Neural cell (in vitro differentiated cells): ENCODE data around the gene VOPP1. TPM values are rescaled to one million over a fixed set of nuclear protein-coding genes. Genes with fewer than 3 reads are reported as not detected.

Experiments
- H2AFZ ChIP-seq: fragments of 200-600, 300-800 bp; sonication (generic), shearing (Covaris generic); 2 replicates; pipeline ENCODE4 v1.6.0; 2014; ENCODE audit warnings: low read depth, mild to moderate bottlenecking, antibody characterized with exemption, low read length, moderate library complexity
- H3F3A ChIP-seq: fragments of 200-600 bp; shearing (Covaris generic); 2 replicates; pipeline ENCODE4 v1.6.1; 2016; ENCODE audit warnings: mild to moderate bottlenecking, moderate library complexity, mixed read lengths, antibody characterized with exemption, low read length; ENCODE audit not compliant: insufficient read depth, poor library complexity, severe bottlenecking
- H3K27ac ChIP-seq: fragments of 200-600, 300-800 bp; sonication (generic), shearing (Covaris generic); 2 replicates; pipeline ENCODE4 v1.5.1; 2014; ENCODE audit warnings: mild to moderate bottlenecking, low read length, moderate library complexity
- H3K27me3 ChIP-seq: fragments of 300-800, 200-600 bp; sonication (generic), shearing (Covaris generic); 2 replicates; pipeline ENCODE4 v1.6.0; 2014; ENCODE audit warnings: mild to moderate bottlenecking, low read depth, low read length, moderate library complexity; ENCODE audit not compliant: insufficient read depth
- H3K36me3 ChIP-seq: fragments of 300-800, 200-600 bp; sonication (generic), shearing (Covaris generic); 2 replicates; pipeline ENCODE4 v1.5.1; 2014; ENCODE audit warnings: mild to moderate bottlenecking, antibody characterized with exemption, low read length, moderate library complexity; ENCODE audit not compliant: insufficient read depth
- H3K4me2 ChIP-seq: fragments of 300-800, 200-600 bp; sonication (generic), shearing (Covaris generic); 2 replicates; pipeline ENCODE4 v1.6.0; 2014; ENCODE audit warnings: mild to moderate bottlenecking, low read length
- H3K4me3 ChIP-seq: fragments of 300-800, 200-600 bp; sonication (generic), shearing (Covaris generic); 2 replicates; pipeline ENCODE4 v1.5.1; 2014; ENCODE audit warnings: mild to moderate bottlenecking, low read length, moderate library complexity
- H3K79me2 ChIP-seq: fragments of 200-600 bp; shearing (Covaris generic); replicated peaks from 2 replicates; pipeline ENCODE4 v1.6.0; 2014; ENCODE audit warnings: mild to moderate bottlenecking, low read length, moderate library complexity; ENCODE audit not compliant: insufficient read depth
- H3K9ac ChIP-seq: fragments of 300-800, 200-600 bp; sonication (generic), shearing (Covaris generic); 2 replicates; pipeline ENCODE4 v1.6.1; 2016; ENCODE audit warnings: mild to moderate bottlenecking, low read length, mixed read lengths
- H3K9me2 ChIP-seq: fragments of 200-600 bp; shearing (Covaris generic); 2 replicates; pipeline ENCODE4 v1.6.1; 2016; ENCODE audit warnings: mild to moderate bottlenecking, low read length, mixed read lengths; ENCODE audit not compliant: insufficient read depth
- H3K9me3 ChIP-seq: fragments of 200-600, 300-800 bp; sonication (generic), shearing (Covaris generic); 2 replicates; pipeline ENCODE4 v1.6.1; 2016; ENCODE audit warnings: mild to moderate bottlenecking, mixed run types, low read length, moderate library complexity, mixed read lengths
- H4K20me1 ChIP-seq: fragments of 200-600 bp; shearing (Covaris generic); 2 replicates; pipeline ENCODE4 v1.6.1; 2016; ENCODE audit warnings: mild to moderate bottlenecking, mixed run types; ENCODE audit not compliant: insufficient read depth
- EP300 ChIP-seq: fragments of 450-650 bp; conservative IDR thresholded peaks from 2 replicates; pipeline ENCODE4 v1.6.1; 2014; ENCODE audit warnings: antibody characterized with exemption, mild to moderate bottlenecking, moderate library complexity; ENCODE audit not compliant: poor library complexity, severe bottlenecking
- EZH2 ChIP-seq: fragments of 200-600, 300-800 bp; shearing (Covaris generic), sonication (generic); IDR thresholded peaks from 2 replicates; pipeline ENCODE4 v1.6.1; 2014; ENCODE audit warnings: antibody characterized with exemption, low read length, borderline replicate concordance, mild to moderate bottlenecking; ENCODE audit not compliant: insufficient read depth, poor library complexity, severe bottlenecking
- MXI1 ChIP-seq: fragments of 450-650 bp; conservative IDR thresholded peaks from 2 replicates; pipeline ENCODE4 v1.6.1; 2014; ENCODE audit warnings: antibody characterized with exemption, mild to moderate bottlenecking; ENCODE audit not compliant: poor library complexity, severe bottlenecking
- POLR2AphosphoS5 ChIP-seq: IDR thresholded peaks from 2 replicates; pipeline ENCODE4 v1.6.1; 2012
- RAD21 ChIP-seq: fragments of 450-650 bp; conservative IDR thresholded peaks from 2 replicates; pipeline ENCODE4 v1.6.1; 2014; ENCODE audit warnings: antibody characterized with exemption, mild to moderate bottlenecking, moderate library complexity
- SMC3 ChIP-seq: fragments of 450-650 bp; conservative IDR thresholded peaks from 2 replicates; pipeline ENCODE4 v1.6.1; 2014; ENCODE audit warnings: antibody characterized with exemption, mild to moderate bottlenecking, moderate library complexity; ENCODE audit not compliant: poor library complexity
- TAF1 ChIP-seq: IDR thresholded peaks from 2 replicates; pipeline ENCODE4 v1.6.1; 2012; ENCODE audit warnings: low read depth
- polyA plus RNA-seq: library from polyadenylated mRNA; depleted of rRNA; stranded (reverse); fragments of >200 nt; gene quantifications from 2 replicates; pipeline ENCODE4 v1.2.3, GENCODE V29; 2014
- TF ChIP-seq, protein P1 (sequence below): IDR thresholded peaks from 2 replicates; pipeline ENCODE4 v1.6.1; 2012; ENCODE audit warnings: borderline replicate concordance
- TF ChIP-seq, protein P2 (sequence below): fragments of 450-650 bp; IDR thresholded peaks from 2 replicates; pipeline ENCODE4 v1.5.1; 2014; ENCODE audit warnings: antibody characterized with exemption, mild to moderate bottlenecking, moderate library complexity; ENCODE audit not compliant: poor library complexity, severe bottlenecking

Gene VOPP1
- polyA plus RNA-seq, 1 donor from 2014 or later, result 85.8 TPM

DNA sequence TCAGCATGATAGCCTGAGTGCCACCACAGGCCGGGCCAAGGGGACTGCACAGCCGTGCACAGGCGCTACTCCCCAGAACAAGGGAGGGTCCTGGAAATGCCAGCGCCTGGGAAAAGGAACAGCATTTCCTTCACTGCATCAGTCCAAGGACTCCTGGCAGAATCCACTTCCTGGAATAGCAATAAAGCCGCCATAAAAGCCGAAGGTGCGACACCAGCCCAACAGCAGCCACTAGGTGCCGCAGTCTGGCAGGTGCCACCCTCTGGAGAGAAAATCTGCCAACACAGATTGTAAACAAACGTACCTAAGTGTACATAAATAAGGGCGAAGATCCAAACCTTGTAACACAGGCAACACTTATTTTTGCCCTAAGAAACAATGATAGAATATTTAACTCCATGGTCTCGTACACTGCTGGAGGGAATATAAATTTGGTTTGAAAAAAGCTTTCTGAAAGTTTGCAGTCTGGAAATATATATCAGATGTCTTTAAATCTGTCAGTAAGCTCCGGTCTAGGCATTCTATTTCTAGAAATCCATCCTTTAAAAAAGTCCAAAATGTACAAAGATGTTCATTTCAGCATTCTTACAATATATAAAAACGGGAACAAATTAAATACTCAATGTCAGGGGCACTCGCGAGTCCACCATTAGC lies 22.2 kb downstream of the VOPP1 start:
- Histone ChIP-seq H3K9me2 (no peaks in the 10 kb centered on the region), H3K79me2 (peaks cover 48% of the 10 kb centered on the region), H3K4me3 (no peak overlapping the region), H3K9ac (no peak overlapping the region), H3K27ac (no peak overlapping the region), H3F3A (no peaks in the 10 kb centered on the region), H4K20me1 (no peaks in the 10 kb centered on the region), H2AFZ (no peak overlapping the region), H3K9me3 (no peaks in the 10 kb centered on the region), H3K27me3 (no peaks in the 10 kb centered on the region), H3K4me2 (no peak overlapping the region), H3K36me3 (no peaks in the 10 kb centered on the region)
- TF ChIP-seq EP300 (no peak), MXI1 (no peak), TAF1 (no peak), SMC3 (no peak), POLR2AphosphoS5 (no peak), RAD21 (no peak), EZH2 (no peak)
- TF ChIP-seq, protein P1, sequence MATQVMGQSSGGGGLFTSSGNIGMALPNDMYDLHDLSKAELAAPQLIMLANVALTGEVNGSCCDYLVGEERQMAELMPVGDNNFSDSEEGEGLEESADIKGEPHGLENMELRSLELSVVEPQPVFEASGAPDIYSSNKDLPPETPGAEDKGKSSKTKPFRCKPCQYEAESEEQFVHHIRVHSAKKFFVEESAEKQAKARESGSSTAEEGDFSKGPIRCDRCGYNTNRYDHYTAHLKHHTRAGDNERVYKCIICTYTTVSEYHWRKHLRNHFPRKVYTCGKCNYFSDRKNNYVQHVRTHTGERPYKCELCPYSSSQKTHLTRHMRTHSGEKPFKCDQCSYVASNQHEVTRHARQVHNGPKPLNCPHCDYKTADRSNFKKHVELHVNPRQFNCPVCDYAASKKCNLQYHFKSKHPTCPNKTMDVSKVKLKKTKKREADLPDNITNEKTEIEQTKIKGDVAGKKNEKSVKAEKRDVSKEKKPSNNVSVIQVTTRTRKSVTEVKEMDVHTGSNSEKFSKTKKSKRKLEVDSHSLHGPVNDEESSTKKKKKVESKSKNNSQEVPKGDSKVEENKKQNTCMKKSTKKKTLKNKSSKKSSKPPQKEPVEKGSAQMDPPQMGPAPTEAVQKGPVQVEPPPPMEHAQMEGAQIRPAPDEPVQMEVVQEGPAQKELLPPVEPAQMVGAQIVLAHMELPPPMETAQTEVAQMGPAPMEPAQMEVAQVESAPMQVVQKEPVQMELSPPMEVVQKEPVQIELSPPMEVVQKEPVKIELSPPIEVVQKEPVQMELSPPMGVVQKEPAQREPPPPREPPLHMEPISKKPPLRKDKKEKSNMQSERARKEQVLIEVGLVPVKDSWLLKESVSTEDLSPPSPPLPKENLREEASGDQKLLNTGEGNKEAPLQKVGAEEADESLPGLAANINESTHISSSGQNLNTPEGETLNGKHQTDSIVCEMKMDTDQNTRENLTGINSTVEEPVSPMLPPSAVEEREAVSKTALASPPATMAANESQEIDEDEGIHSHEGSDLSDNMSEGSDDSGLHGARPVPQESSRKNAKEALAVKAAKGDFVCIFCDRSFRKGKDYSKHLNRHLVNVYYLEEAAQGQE, result no peak
- TF ChIP-seq, protein P2, sequence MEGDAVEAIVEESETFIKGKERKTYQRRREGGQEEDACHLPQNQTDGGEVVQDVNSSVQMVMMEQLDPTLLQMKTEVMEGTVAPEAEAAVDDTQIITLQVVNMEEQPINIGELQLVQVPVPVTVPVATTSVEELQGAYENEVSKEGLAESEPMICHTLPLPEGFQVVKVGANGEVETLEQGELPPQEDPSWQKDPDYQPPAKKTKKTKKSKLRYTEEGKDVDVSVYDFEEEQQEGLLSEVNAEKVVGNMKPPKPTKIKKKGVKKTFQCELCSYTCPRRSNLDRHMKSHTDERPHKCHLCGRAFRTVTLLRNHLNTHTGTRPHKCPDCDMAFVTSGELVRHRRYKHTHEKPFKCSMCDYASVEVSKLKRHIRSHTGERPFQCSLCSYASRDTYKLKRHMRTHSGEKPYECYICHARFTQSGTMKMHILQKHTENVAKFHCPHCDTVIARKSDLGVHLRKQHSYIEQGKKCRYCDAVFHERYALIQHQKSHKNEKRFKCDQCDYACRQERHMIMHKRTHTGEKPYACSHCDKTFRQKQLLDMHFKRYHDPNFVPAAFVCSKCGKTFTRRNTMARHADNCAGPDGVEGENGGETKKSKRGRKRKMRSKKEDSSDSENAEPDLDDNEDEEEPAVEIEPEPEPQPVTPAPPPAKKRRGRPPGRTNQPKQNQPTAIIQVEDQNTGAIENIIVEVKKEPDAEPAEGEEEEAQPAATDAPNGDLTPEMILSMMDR, result no peak

DNA sequence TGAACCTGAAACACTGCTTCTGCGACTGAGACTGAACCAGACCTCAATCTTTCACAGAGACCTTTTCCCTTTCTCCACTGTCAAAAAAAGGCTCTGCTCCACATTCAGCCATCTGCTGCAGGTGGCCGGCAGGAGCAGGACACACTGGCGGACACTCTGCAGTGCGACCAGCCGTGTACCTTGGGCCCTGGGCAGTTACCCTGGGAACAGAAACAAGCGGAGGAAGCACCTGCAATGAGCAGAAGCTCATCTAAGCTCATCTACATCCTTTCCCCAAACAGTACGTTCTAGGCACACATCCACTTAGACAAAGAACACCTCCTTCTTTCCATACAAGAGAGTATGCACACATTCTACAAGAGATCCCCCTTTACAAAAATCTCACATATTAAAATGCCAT lies 22.8 kb downstream of the VOPP1 start:
- Histone ChIP-seq H4K20me1 (no peaks in the 10 kb centered on the region), H2AFZ (no peak overlapping the region), H3K27me3 (no peaks in the 10 kb centered on the region), H3K4me3 (no peak overlapping the region), H3K9me2 (no peaks in the 10 kb centered on the region), H3F3A (no peaks in the 10 kb centered on the region), H3K9ac (no peak overlapping the region), H3K9me3 (no peaks in the 10 kb centered on the region), H3K79me2 (peaks cover 47% of the 10 kb centered on the region), H3K36me3 (no peaks in the 10 kb centered on the region), H3K27ac (no peak overlapping the region), H3K4me2 (no peak overlapping the region)
- TF ChIP-seq POLR2AphosphoS5, result no peak
- TF ChIP-seq SMC3, result no peak
- no peak for TF ChIP-seq RAD21
- TF ChIP-seq TAF1, result no peak
- no peak for TF ChIP-seq EZH2
- TF ChIP-seq, protein P1, result no peak
- TF ChIP-seq EP300, result no peak
- TF ChIP-seq, protein P2, result no peak
- TF ChIP-seq MXI1, result no peak
